Central memory CD8-positive, alpha-beta T cell (primary cell): ENCODE measurements around the gene SBF2.
A peak's percentile ranks its signal among the peaks of the same experiment; 100 is the strongest.

ENCODE experiments used
- ATAC-seq: fragments of 150-1000 bp; cut with Tn5 transposase; replicated peaks from 2 replicates; pipeline ENCODE4 v1.10.0; 2022; ENCODE audit warnings: mild to moderate bottlenecking, moderate FRiP score, moderate number of reproducible peaks; ENCODE audit not compliant: poor library complexity, severe bottlenecking; ENCODE audit errors: extremely low read depth
- DNase-seq, 2 donors: peaks; one replicate each; pipeline ENCODE4 v3.0.0; 2021; ENCODE audit warnings: low spot score in 2 of 2
- H3K27ac Mint-ChIP-seq: one replicate; pipeline ENCODE4 v1.8.0; 2022; ENCODE audit warnings: low read depth, mild to moderate bottlenecking, moderate library complexity, mixed read lengths
- H3K27me3 Mint-ChIP-seq: one replicate; pipeline ENCODE4 v1.8.0; 2022; ENCODE audit warnings: mixed read lengths
- H3K36me3 Mint-ChIP-seq: one replicate; pipeline ENCODE4 v1.8.0; 2022; ENCODE audit warnings: mild to moderate bottlenecking, moderate library complexity, mixed read lengths; ENCODE audit not compliant: insufficient read depth
- H3K4me1 Mint-ChIP-seq: one replicate; pipeline ENCODE4 v1.8.0; 2022; ENCODE audit warnings: mixed read lengths
- H3K4me3 Mint-ChIP-seq: one replicate; pipeline ENCODE4 v1.8.0; 2022; ENCODE audit warnings: mild to moderate bottlenecking, moderate library complexity, mixed read lengths
- H3K9me3 Mint-ChIP-seq: one replicate; pipeline ENCODE4 v1.8.0; 2022; ENCODE audit warnings: mixed read lengths

Gene SBF2

DNA sequence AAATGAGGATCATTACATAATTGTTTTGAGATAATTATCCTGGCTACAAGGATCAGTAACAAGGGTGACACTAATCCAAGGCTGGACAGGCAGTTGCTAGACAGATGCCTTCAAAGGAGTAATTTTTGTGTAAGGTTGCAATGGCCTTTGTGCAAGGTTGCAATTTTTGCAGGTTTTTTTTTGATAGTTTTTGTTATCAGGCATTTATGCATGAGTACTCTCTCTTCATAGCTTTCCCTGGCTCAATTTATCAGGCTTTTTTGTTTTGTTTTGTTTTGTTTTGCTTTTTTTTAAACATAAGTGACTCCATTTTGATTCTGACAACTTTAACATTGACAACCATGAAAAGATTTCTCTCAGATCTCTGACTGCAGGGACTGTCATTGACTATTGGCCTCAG, 519.9 kb downstream of the SBF2 start:
- H3K4me1 Mint-ChIP-seq, result no peaks in the 10 kb centered on the region
- no peak overlapping the region for H3K27ac Mint-ChIP-seq
- DNase-seq (no peak), ATAC-seq (no peak)
- peaks cover 4% of the 10 kb centered on the region for H3K36me3 Mint-ChIP-seq
- no peaks in the 10 kb centered on the region for H3K9me3 Mint-ChIP-seq
- no peak overlapping the region for H3K4me3 Mint-ChIP-seq
- H3K27me3 Mint-ChIP-seq, result no peaks in the 10 kb centered on the region

DNA sequence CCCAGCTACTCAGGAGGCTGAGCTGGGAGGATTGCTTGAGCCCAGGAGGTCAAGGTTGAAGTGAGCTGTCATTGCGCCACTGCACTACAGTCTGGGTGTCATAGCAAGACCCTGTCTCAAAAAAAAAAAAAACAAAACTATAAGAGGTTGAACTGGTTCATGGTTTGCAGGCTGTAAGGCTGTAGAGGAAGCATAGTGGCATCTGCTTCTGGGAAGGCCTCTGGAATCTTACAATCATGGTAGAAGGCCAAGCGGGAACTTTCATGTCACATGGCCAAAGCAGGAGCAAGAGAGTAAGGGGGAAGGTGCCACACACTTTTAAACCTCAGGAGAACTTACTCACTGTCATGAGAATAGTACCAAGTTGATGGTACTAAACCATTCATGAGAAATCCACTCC, 520.5 kb downstream of the SBF2 start:
- no peaks in the 10 kb centered on the region for H3K9me3 Mint-ChIP-seq
- no peak for ATAC-seq
- peaks cover 4% of the 10 kb centered on the region for H3K36me3 Mint-ChIP-seq
- DNase-seq, result no peak
- no peaks in the 10 kb centered on the region for H3K27me3 Mint-ChIP-seq
- H3K4me3 Mint-ChIP-seq, result no peak overlapping the region
- no peak overlapping the region for H3K27ac Mint-ChIP-seq
- H3K4me1 Mint-ChIP-seq, result no peaks in the 10 kb centered on the region

DNA sequence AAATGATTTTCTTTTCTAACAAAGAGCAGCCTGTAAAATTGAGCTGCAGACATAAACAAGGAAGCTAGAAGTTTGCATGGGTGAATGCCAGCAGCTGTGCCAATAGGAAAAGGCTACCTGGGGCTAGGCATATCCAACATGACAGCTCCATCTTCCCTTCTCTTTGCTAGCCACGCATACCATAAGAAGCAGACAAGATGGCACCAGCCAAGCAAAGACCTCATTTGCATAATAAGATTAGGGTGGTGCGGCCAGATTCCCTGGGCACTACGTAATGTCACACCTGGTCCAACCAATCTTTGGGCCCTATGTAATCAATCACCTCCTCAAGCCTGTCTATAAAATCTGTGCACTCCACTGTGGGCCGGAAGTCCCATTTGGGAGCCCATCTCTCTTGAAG, 521.8 kb downstream of the SBF2 start:
- peaks cover 4% of the 10 kb centered on the region for H3K36me3 Mint-ChIP-seq
- no peaks in the 10 kb centered on the region for H3K4me1 Mint-ChIP-seq
- no peak overlapping the region for H3K27ac Mint-ChIP-seq
- ATAC-seq (no peak), DNase-seq (no peak)
- no peaks in the 10 kb centered on the region for H3K9me3 Mint-ChIP-seq
- H3K27me3 Mint-ChIP-seq, result no peaks in the 10 kb centered on the region
- no peak overlapping the region for H3K4me3 Mint-ChIP-seq

DNA sequence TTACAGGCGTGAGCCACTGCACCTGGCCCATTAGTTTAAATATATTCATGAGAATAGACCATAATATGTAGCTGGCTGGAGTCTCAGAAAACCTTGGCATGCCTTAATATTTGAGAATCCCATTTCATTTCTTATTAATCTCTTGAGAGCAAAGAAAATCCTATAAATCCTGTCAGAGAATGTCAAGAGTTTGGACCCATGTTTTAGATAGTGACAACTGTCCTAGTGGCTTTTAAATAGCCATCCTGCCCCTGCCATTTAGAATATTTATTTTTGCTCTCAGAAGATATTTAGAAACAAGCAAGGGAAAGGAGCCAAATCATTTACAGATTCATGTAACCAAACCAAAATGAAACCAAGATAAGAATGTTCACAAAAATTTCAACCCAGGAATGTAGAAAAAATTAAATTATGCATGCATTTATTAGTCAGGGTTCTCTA, 522.9 kb downstream of the SBF2 start:
- ATAC-seq (no peak), DNase-seq (no peak)
- no peak overlapping the region for H3K27ac Mint-ChIP-seq
- peaks cover 4% of the 10 kb centered on the region for H3K36me3 Mint-ChIP-seq
- no peaks in the 10 kb centered on the region for H3K27me3 Mint-ChIP-seq
- no peaks in the 10 kb centered on the region for H3K4me1 Mint-ChIP-seq
- no peaks in the 10 kb centered on the region for H3K9me3 Mint-ChIP-seq
- H3K4me3 Mint-ChIP-seq, result no peak overlapping the region

DNA sequence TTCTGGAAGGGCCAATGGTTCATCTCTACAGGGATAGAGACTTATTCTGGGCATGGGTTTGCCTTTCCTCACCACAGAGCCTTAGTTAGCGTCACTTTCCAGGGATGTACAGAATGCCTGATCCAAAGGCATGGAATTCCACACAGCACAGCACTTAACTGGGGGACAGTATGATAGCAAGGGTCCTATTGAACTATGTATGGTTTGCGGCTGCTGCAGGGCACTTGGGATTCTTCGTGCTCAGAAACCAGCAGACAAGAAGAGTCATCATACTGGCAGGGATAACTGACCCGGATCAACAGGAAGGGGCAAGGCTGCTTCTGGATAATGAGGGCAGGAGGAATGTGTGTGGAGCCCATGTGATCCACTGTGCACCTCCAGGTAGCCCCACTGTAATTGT, 524.4 kb downstream of the SBF2 start:
- Mint-ChIP-seq H3K27ac (no peak overlapping the region), H3K9me3 (no peaks in the 10 kb centered on the region), H3K36me3 (peaks cover 4% of the 10 kb centered on the region), H3K4me1 (no peaks in the 10 kb centered on the region), H3K4me3 (no peak overlapping the region), H3K27me3 (no peaks in the 10 kb centered on the region)
- ATAC-seq (no peak), DNase-seq (no peak)

DNA sequence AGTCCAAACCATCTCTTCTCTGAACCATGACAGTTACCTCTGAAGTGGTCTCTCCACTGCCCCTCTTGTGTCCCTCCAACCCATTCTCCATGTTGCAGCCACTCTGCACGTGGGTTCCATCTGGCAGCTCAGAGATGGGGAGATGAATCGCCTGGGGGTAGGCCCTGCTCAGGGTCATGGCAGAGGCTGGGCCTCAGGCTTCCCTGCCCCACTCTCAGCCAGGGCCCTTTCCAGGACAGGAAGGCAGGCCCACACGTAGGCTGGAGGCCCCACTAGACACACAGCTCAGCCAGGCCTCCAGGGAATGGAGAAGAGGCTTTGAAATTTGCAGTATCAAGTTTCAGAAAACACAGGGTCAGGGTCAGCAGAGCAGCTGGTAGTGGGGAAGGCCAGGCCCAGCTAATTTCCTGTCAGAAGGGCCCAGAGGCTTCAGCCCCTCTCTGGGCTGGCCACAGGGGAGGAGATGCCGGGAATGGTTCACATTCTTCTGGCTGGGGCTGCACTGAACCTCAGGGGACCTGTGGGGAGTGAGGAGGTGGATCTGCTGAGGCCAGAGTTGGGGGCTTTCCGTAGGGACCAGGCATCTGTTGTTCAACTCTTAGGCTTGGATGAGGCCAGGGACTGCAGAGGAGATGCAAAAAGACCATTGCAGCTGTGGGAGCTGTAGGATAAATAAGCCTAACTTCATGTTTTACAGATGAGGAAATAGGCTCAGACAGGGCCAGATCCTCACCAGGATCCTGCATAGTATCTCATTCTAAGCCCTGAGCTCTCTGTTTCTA, 528.5 kb downstream of the SBF2 start:
- no peaks in the 10 kb centered on the region for H3K36me3 Mint-ChIP-seq
- no peaks in the 10 kb centered on the region for H3K4me1 Mint-ChIP-seq
- H3K27me3 Mint-ChIP-seq, result no peaks in the 10 kb centered on the region
- H3K4me3 Mint-ChIP-seq, result no peak overlapping the region
- H3K27ac Mint-ChIP-seq, result no peak overlapping the region
- no peaks in the 10 kb centered on the region for H3K9me3 Mint-ChIP-seq
- ATAC-seq (no peak), DNase-seq (no peak)

DNA sequence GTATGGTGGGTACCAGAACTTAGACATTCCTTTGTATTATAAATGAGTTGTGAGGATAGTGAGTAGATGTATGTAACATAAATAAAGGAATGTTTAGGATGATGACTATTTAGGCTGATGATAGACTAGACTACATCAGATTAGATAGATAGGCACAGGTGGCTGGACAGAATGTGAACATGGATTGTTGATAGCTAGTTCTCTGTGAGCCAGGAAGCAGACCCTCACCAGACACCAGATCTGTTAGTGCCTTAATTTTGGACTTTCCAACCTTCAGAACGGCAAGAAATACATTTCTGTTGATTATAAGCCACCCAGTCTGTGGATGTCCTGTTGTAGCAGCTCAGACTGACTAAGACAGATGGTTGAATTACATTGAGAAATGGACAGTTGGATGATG, 530.7 kb downstream of the SBF2 start:
- ATAC-seq (no peak), DNase-seq (no peak)
- Mint-ChIP-seq H3K36me3 (peaks cover 5% of the 10 kb centered on the region), H3K4me3 (no peak overlapping the region), H3K4me1 (peaks cover 15% of the 10 kb centered on the region), H3K27me3 (no peaks in the 10 kb centered on the region), H3K27ac (no peak overlapping the region), H3K9me3 (no peaks in the 10 kb centered on the region)

DNA sequence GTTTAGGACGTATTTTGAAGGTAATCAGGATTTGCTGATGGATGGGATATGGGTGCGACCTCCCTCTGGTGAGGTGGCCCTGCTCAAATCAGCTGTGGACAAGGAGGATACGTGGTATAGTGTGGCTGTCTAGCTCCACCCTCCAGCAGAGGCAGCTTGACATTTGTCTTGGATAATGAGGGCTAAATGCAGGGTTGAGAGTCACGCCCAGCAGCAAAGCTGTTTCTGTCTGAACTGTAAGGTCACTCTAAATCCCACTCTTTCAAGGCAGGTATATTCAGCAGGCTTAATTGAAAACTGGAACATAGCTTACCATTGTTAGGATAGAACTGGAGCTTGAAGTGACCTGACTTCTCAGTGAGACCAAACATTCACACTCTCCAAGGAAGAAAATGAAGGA, 531.5 kb downstream of the SBF2 start:
- no peaks in the 10 kb centered on the region for H3K27me3 Mint-ChIP-seq
- DNase-seq (no peak), ATAC-seq (no peak)
- H3K4me1 Mint-ChIP-seq, result peaks cover 19% of the 10 kb centered on the region
- peaks cover 5% of the 10 kb centered on the region for H3K36me3 Mint-ChIP-seq
- H3K4me3 Mint-ChIP-seq, result no peak overlapping the region
- H3K27ac Mint-ChIP-seq, result no peak overlapping the region
- H3K9me3 Mint-ChIP-seq, result no peaks in the 10 kb centered on the region

DNA sequence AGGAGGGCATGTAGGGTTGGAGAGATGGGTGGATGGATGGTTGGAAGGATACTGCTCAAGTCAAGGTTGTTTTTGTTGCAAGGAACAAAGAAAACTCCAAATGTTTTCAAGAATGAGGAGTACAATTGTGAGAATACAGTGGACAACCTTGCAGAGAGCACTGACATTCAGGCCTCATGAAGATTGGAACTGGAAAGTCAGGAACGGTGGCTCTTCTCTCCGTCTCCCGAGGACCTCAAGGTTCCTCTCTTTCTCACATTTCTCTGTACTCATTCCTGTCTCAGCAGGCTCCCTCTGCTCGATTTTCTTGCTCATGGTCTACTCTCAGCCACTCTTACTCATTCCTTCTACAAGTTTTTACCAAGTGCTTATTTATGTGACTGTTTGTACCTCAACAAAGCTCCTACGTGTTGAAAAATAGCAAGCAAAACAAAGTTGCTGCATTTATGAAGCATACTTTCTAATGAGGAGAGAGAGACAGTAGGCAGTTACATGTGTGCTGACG, 532.5 kb downstream of the SBF2 start:
- no peak for DNase-seq
- Mint-ChIP-seq H3K27ac (no peak overlapping the region), H3K9me3 (no peaks in the 10 kb centered on the region), H3K36me3 (peaks cover 5% of the 10 kb centered on the region), H3K4me1 (peaks cover 23% of the 10 kb centered on the region), H3K4me3 (no peak overlapping the region), H3K27me3 (no peaks in the 10 kb centered on the region)
- ATAC-seq, result no peak

DNA sequence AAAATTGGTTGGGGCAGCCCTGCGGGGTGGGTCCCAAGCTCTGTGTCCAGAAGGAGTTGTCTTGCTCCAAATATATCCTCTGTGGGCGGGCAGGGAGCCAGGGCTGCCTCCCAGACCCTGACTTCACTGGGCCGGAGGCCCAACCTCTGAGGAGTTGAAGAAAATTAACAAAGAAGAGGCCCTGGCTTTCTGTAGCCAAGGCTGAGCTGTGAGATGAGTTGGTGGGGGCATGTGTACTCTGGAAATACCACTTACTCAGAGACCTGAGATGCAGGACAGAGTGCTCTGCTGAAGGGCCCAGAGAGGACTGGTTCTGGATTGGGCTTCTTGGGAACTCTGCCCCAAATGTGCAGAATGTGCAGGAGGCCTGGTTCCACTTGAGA, 533.8 kb downstream of the SBF2 start:
- no peak overlapping the region for H3K4me3 Mint-ChIP-seq
- DNase-seq (no peak), ATAC-seq (no peak)
- no peaks in the 10 kb centered on the region for H3K27me3 Mint-ChIP-seq
- H3K36me3 Mint-ChIP-seq, result peaks cover 5% of the 10 kb centered on the region
- H3K27ac Mint-ChIP-seq, result no peak overlapping the region
- H3K4me1 Mint-ChIP-seq, result peaks cover 23% of the 10 kb centered on the region
- no peaks in the 10 kb centered on the region for H3K9me3 Mint-ChIP-seq

DNA sequence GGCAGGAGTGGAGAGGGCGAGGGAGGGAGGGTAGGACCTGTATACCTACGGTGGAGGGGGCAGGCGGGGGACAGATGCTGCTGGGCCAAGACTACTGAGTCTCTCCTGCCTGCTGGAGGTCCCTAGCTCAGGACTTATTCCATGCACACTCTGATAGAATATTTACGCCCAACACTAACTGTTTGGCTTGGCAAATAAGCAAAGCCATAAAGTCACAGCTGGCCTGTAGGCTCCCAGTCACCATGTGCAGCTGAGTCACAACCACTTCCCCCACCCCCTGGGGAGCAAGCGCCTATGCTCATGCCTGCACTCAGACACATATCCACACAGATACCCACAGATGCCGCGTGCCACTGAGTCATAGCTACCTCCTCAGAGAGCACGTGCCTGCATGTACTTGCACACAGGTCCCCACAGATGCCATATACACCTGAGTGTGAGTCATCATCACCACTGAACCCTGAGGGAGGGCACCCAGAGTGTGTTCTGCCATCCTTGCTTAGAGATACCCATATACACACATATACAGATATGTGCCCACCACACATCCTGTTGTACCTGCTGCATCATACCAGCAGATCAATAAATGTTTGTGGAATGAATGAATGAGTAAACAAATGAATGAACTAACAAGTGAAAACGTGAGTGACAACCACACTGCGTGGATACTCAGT, 534.4 kb downstream of the SBF2 start:
- Mint-ChIP-seq H3K27me3 (no peaks in the 10 kb centered on the region), H3K4me1 (peaks cover 23% of the 10 kb centered on the region)

DNA sequence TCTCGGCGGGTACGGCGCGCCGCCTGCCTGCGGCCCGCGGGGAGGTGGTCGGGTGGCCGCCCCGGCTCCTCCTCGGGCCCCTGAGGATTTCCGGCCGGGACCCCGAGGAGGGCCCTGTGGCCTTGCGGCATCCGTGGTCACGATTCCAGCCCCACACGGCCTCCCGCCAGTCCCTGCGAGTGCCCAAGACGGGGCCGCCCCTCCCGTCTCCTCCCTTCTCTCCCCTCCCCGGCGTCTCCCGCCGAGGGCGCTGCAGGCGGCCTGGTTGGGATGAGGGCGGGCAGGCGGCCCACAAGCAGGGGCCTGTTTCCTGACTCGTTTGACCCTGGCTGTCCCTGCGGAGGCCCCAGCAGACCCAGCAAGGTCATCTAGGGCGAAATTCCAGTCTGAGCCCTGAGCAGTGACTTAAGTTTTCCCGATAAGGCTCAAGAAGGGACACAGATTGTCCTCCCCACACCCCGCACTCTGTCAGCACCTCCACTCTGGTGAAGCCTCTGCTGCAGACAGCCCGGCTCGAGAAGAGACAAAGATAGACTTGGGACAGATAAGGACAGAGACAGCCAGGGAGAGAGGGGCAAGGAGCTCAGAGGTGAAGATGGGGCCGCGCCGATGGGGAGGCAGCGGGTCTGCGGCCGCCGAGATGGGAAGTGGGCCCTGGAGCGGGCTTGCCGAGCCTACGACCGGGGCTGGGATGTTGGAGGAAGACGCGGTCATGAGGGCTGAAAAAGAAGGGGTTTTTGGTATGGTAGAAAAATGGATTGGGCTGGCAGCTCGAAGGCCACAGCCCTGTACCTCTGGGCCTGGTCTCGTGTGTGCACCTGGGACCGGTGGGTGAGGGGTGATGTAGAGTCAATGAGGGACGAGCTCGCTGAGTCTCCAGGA, 535.1 kb downstream of the SBF2 start:
- Mint-ChIP-seq H3K4me1 (peaks cover 23% of the 10 kb centered on the region), H3K4me3 (peak overlapping the region; percentile 77), H3K9me3 (no peaks in the 10 kb centered on the region), H3K27me3 (no peaks in the 10 kb centered on the region), H3K36me3 (peaks cover 5% of the 10 kb centered on the region), H3K27ac (peak overlapping the region; percentile 32)
- DNase-seq (peak in 1 of 2 donors; percentile 24), ATAC-seq (peak; percentile 13)

More for the DNA sequence above, 534.4 kb downstream of the SBF2 start:
- DNase-seq, result peak in 1 of 2 donors; percentile 44
- Mint-ChIP-seq H3K9me3 (no peaks in the 10 kb centered on the region), H3K36me3 (peaks cover 5% of the 10 kb centered on the region), H3K4me3 (peak overlapping the region; percentile 77), H3K27ac (peak overlapping the region; percentile 32)
- ATAC-seq, result peak; percentile 66
